Stimulated activated naive B cell treated with anti-CD40 and anti-IgM and Interleukin-4, amounts not matched to agents 10 μg/mL and 1 μg/mL and 100 μg/mL, for 72 hours (primary cell): ENCODE results near the gene HS6ST3.

Experiments
- ATAC-seq, 2 donors: fragments of 150-1000 bp; cut with Tn5 transposase; replicated peaks; 2 replicates each; pipeline ENCODE4 v1.10.0; 2021; ENCODE audit warnings: moderate library complexity in 1 of 2
- DNase-seq: peaks from one replicate; pipeline ENCODE4 v3.0.0; 2021
- H3K27ac Mint-ChIP-seq: one replicate; pipeline ENCODE4 v1.8.0; 2022; ENCODE audit warnings: mild to moderate bottlenecking, mixed read lengths
- H3K27me3 Mint-ChIP-seq, 2 donors: one replicate each; pipeline ENCODE4 v1.8.0; 2022; ENCODE audit warnings: mixed read lengths in 2 of 2
- H3K36me3 Mint-ChIP-seq, 2 donors: one replicate each; pipeline ENCODE4 v1.8.0; 2022; ENCODE audit warnings: mixed read lengths in 2 of 2, mild to moderate bottlenecking in 1 of 2
- H3K4me1 Mint-ChIP-seq, 2 donors: one replicate each; pipeline ENCODE4 v1.8.0; 2022; ENCODE audit warnings: mixed read lengths in 2 of 2, mild to moderate bottlenecking in 1 of 2
- H3K4me3 Mint-ChIP-seq, 2 donors: one replicate each; pipeline ENCODE4 v1.8.0; 2022; ENCODE audit warnings: mild to moderate bottlenecking in 2 of 2, mixed read lengths in 2 of 2, moderate library complexity in 1 of 2
- H3K9me3 Mint-ChIP-seq, 2 donors: one replicate each; pipeline ENCODE4 v1.8.0; 2022; ENCODE audit warnings: mixed read lengths in 2 of 2, mild to moderate bottlenecking in 1 of 2

HS6ST3 gene

GRCh38 chr13:96377835-96378234 lies 287.9 kb downstream of the HS6ST3 start:
- no peak overlapping the region for H3K27ac Mint-ChIP-seq
- H3K4me1 Mint-ChIP-seq: no peaks in the 10 kb centered on the region
- ATAC-seq (no peak), DNase-seq (no peak)
- no peak overlapping the region for H3K4me3 Mint-ChIP-seq
- H3K36me3 Mint-ChIP-seq: no peaks in the 10 kb centered on the region
- peaks cover 0 to 8% of the 10 kb centered on the region in 2 donors for H3K9me3 Mint-ChIP-seq
- H3K27me3 Mint-ChIP-seq: no peaks in the 10 kb centered on the region

- peaks cover 3% of the 10 kb centered on the region in 2 donors for H3K9me3 Mint-ChIP-seq
- ATAC-seq (no peak), DNase-seq (no peak)
- H3K4me1 Mint-ChIP-seq: no peaks in the 10 kb centered on the region
- H3K4me3 Mint-ChIP-seq: no peak overlapping the region
- H3K27ac Mint-ChIP-seq: no peak overlapping the region
- no peaks in the 10 kb centered on the region for H3K36me3 Mint-ChIP-seq
- H3K27me3 Mint-ChIP-seq: no peaks in the 10 kb centered on the region
Observed at GRCh38 chr13:96379967-96380366, 290.1 kb downstream of the HS6ST3 start.

GRCh38 chr13:96381681-96382080 lies 291.8 kb downstream of the HS6ST3 start:
- Mint-ChIP-seq H3K4me3 (no peak overlapping the region), H3K27me3 (no peaks in the 10 kb centered on the region), H3K9me3 (peaks cover 0 to 4% of the 10 kb centered on the region in 2 donors), H3K4me1 (no peaks in the 10 kb centered on the region), H3K36me3 (no peaks in the 10 kb centered on the region), H3K27ac (no peak overlapping the region)
- no peak for DNase-seq
- no peak for ATAC-seq

GRCh38 chr13:96388598-96388997 lies 298.7 kb downstream of the HS6ST3 start:
- Mint-ChIP-seq H3K36me3 (no peaks in the 10 kb centered on the region), H3K4me3 (no peak overlapping the region), H3K27ac (no peak overlapping the region), H3K27me3 (no peaks in the 10 kb centered on the region), H3K9me3 (peaks cover 5 to 11% of the 10 kb centered on the region in 2 donors), H3K4me1 (no peaks in the 10 kb centered on the region)
- no peak for DNase-seq
- ATAC-seq: no peak

GRCh38 chr13:96391606-96392005 lies 301.7 kb downstream of the HS6ST3 start:
- no peaks in the 10 kb centered on the region for H3K36me3 Mint-ChIP-seq
- DNase-seq (no peak), ATAC-seq (no peak)
- no peaks in the 10 kb centered on the region for H3K27me3 Mint-ChIP-seq
- H3K27ac Mint-ChIP-seq: no peak overlapping the region
- peaks cover 8 to 11% of the 10 kb centered on the region in 2 donors for H3K9me3 Mint-ChIP-seq
- H3K4me1 Mint-ChIP-seq: no peaks in the 10 kb centered on the region
- H3K4me3 Mint-ChIP-seq: no peak overlapping the region

- H3K9me3 Mint-ChIP-seq: peaks cover 3 to 6% of the 10 kb centered on the region in 2 donors
- H3K4me3 Mint-ChIP-seq: no peak overlapping the region
- no peaks in the 10 kb centered on the region for H3K4me1 Mint-ChIP-seq
- no peaks in the 10 kb centered on the region for H3K27me3 Mint-ChIP-seq
- H3K27ac Mint-ChIP-seq: no peak overlapping the region
- H3K36me3 Mint-ChIP-seq: no peaks in the 10 kb centered on the region
- ATAC-seq (no peak), DNase-seq (no peak)
Observed at GRCh38 chr13:96397807-96398206, 307.9 kb downstream of the HS6ST3 start.

- no peak overlapping the region for H3K27ac Mint-ChIP-seq
- DNase-seq (no peak), ATAC-seq (no peak)
- no peaks in the 10 kb centered on the region for H3K27me3 Mint-ChIP-seq
- H3K4me3 Mint-ChIP-seq: no peak overlapping the region
- peaks cover 3 to 5% of the 10 kb centered on the region in 2 donors for H3K9me3 Mint-ChIP-seq
- H3K4me1 Mint-ChIP-seq: no peaks in the 10 kb centered on the region
- no peaks in the 10 kb centered on the region for H3K36me3 Mint-ChIP-seq
Observed at GRCh38 chr13:96398486-96398885, 308.6 kb downstream of the HS6ST3 start.

GRCh38 chr13:96403241-96403640 lies 313.3 kb downstream of the HS6ST3 start:
- ATAC-seq (no peak), DNase-seq (no peak)
- Mint-ChIP-seq H3K27ac (no peak overlapping the region), H3K36me3 (no peaks in the 10 kb centered on the region), H3K27me3 (no peaks in the 10 kb centered on the region), H3K4me1 (no peaks in the 10 kb centered on the region), H3K9me3 (peaks cover 0 to 5% of the 10 kb centered on the region in 2 donors), H3K4me3 (no peak overlapping the region)

- Mint-ChIP-seq H3K9me3 (peaks cover 0 to 5% of the 10 kb centered on the region in 2 donors), H3K4me3 (no peak overlapping the region), H3K4me1 (no peaks in the 10 kb centered on the region), H3K36me3 (no peaks in the 10 kb centered on the region), H3K27ac (no peak overlapping the region), H3K27me3 (no peaks in the 10 kb centered on the region)
- ATAC-seq (no peak), DNase-seq (no peak)
Observed at GRCh38 chr13:96403651-96404050, 313.7 kb downstream of the HS6ST3 start.

- no peaks in the 10 kb centered on the region for H3K27me3 Mint-ChIP-seq
- DNase-seq (no peak), ATAC-seq (no peak)
- peaks cover 1 to 4% of the 10 kb centered on the region in 2 donors for H3K9me3 Mint-ChIP-seq
- no peak overlapping the region for H3K4me3 Mint-ChIP-seq
- no peaks in the 10 kb centered on the region for H3K36me3 Mint-ChIP-seq
- no peaks in the 10 kb centered on the region for H3K4me1 Mint-ChIP-seq
- H3K27ac Mint-ChIP-seq: no peak overlapping the region
Observed at GRCh38 chr13:96415831-96416385, 326.0 kb downstream of the HS6ST3 start.

GRCh38 chr13:96417939-96418685 lies 328.2 kb downstream of the HS6ST3 start:
- Mint-ChIP-seq H3K4me1 (no peaks in the 10 kb centered on the region), H3K36me3 (no peaks in the 10 kb centered on the region)

GRCh38 chr13:96421314-96421713 lies 331.4 kb downstream of the HS6ST3 start:
- no peak overlapping the region for H3K4me3 Mint-ChIP-seq
- no peak for DNase-seq
- no peaks in the 10 kb centered on the region for H3K36me3 Mint-ChIP-seq
- H3K4me1 Mint-ChIP-seq: no peaks in the 10 kb centered on the region
- no peak overlapping the region for H3K27ac Mint-ChIP-seq
- H3K27me3 Mint-ChIP-seq: no peaks in the 10 kb centered on the region
- ATAC-seq: no peak
- peaks cover 0 to 1% of the 10 kb centered on the region in 2 donors for H3K9me3 Mint-ChIP-seq

More at GRCh38 chr13:96417939-96418685, 328.2 kb downstream of the HS6ST3 start:
- Mint-ChIP-seq H3K27ac (no peak overlapping the region), H3K4me3 (no peak overlapping the region), H3K9me3 (peaks cover 0 to 1% of the 10 kb centered on the region in 2 donors), H3K27me3 (no peaks in the 10 kb centered on the region)
- DNase-seq (no peak), ATAC-seq (no peak)

GRCh38 chr13:96422002-96422401 lies 332.1 kb downstream of the HS6ST3 start:
- H3K36me3 Mint-ChIP-seq: no peaks in the 10 kb centered on the region
- DNase-seq (no peak), ATAC-seq (no peak)
- no peak overlapping the region for H3K27ac Mint-ChIP-seq
- H3K4me1 Mint-ChIP-seq: no peaks in the 10 kb centered on the region
- no peak overlapping the region for H3K4me3 Mint-ChIP-seq
- H3K9me3 Mint-ChIP-seq: peaks cover 0 to 3% of the 10 kb centered on the region in 2 donors
- H3K27me3 Mint-ChIP-seq: no peaks in the 10 kb centered on the region

- H3K4me3 Mint-ChIP-seq: no peak overlapping the region
Observed at GRCh38 chr13:96426167-96426566, 336.3 kb downstream of the HS6ST3 start.

GRCh38 chr13:96428911-96429310 lies 339.0 kb downstream of the HS6ST3 start:
- H3K27ac Mint-ChIP-seq: no peak overlapping the region
- H3K27me3 Mint-ChIP-seq: no peaks in the 10 kb centered on the region
- peaks cover 0 to 14% of the 10 kb centered on the region in 2 donors for H3K9me3 Mint-ChIP-seq
- no peaks in the 10 kb centered on the region for H3K4me1 Mint-ChIP-seq
- no peak for ATAC-seq
- no peaks in the 10 kb centered on the region for H3K36me3 Mint-ChIP-seq
- DNase-seq: no peak
- H3K4me3 Mint-ChIP-seq: no peak overlapping the region

More at GRCh38 chr13:96426167-96426566, 336.3 kb downstream of the HS6ST3 start:
- no peaks in the 10 kb centered on the region for H3K27me3 Mint-ChIP-seq
- ATAC-seq (no peak), DNase-seq (no peak)
- no peaks in the 10 kb centered on the region for H3K36me3 Mint-ChIP-seq
- no peaks in the 10 kb centered on the region for H3K4me1 Mint-ChIP-seq
- H3K9me3 Mint-ChIP-seq: peaks cover 0 to 9% of the 10 kb centered on the region in 2 donors
- H3K27ac Mint-ChIP-seq: no peak overlapping the region
